NCI-H2227 (cell line): ENCODE measurements around the gene MFSD1.

Experiments
- DNase-seq: peaks from one replicate; lab custom pipeline; 2025; ENCODE audit not compliant: unreplicated experiment; lab: John Stamatoyannopoulos, UW

The MFSD1 gene, protein sequence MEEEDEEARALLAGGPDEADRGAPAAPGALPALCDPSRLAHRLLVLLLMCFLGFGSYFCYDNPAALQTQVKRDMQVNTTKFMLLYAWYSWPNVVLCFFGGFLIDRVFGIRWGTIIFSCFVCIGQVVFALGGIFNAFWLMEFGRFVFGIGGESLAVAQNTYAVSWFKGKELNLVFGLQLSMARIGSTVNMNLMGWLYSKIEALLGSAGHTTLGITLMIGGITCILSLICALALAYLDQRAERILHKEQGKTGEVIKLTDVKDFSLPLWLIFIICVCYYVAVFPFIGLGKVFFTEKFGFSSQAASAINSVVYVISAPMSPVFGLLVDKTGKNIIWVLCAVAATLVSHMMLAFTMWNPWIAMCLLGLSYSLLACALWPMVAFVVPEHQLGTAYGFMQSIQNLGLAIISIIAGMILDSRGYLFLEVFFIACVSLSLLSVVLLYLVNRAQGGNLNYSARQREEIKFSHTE

DNA sequence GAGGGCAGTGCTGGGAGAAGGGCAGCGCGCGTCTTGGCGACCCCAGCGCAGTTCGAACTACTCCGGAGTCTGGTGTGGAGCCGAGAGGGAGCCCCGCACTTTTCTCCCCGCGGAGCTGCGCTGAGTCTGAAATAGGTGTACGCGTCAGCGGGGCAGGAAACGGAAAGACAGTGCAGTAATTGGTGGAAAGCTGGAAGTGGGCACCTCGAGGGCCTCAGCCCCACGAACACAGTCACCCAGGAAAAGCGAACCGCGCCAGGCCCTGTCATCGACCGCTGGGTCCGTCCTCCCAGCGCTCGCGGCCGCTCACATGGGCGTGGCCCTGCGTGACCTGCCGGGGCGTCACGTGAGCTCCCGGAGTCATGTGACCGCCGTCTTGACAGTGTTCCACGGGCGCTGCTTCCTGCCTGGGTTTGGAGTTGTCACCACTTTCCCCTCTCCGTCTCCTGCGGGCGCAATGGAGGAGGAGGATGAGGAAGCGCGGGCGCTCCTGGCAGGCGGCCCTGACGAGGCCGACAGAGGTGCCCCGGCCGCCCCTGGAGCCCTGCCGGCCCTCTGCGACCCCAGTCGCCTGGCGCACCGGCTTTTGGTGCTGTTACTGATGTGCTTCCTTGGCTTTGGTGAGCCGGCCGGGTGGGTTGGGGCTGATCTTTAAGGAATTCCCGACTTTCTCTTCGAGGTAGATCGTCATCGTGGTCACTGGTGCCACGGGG is at the start of gene MFSD1:
MFSD1 (plus strand) TSS at position 359 of the 713 bp plus-strand sequence; CDS start at position 458, 99 bp downstream.
- DNase-seq: peak; percentile 90

DNA sequence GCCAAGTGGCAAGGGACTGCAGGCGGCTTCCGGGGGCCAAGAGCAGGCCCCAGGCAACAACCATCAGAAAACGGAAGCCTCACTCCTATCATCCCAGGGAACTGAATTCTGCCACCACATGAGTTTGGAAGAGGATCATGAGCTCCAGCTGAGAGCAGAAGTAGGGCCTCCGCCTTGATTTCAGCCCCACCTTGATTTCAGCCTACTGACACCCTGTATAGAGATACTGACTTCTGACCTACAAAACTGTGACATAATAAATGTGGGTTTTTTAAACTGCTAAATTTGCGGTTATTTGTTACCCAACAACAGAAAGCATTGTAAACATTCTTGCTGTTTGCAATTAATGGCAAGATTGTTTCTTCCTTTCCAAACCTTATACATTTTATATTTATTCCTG is 48.0 kb upstream of the MFSD1 start:
- DNase-seq: no peak

DNA sequence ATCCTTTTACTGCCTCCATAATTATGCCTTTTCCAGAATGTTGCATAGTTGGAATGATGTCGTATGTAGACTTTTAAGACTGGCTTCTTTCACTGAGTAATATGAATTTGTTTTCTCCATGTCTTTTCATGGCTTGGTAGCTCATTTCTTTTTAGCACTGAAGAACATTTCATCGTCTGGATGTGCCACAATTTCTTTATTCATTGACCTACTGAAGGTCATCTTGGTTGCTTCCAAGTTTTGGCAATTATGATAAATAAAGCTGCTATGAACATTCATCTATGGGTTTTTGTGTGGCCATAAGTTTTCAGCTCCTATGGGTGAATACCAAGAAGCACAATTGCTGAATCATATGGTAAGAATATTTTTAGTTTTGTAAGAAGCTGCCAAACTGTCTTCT is 46.4 kb upstream of the MFSD1 start:
- DNase-seq: no peak

- no peak for DNase-seq
Measured at GRCh38 chr3:158761350-158761749, 40.5 kb upstream of the MFSD1 start.

- no peak for DNase-seq
Measured at GRCh38 chr3:158762701-158763100, 39.2 kb upstream of the MFSD1 start.

- DNase-seq: no peak
Measured at GRCh38 chr3:158763421-158763820, 38.4 kb upstream of the MFSD1 start.

GRCh38 chr3:158765518-158766205 is 36.2 kb upstream of the MFSD1 start:
- DNase-seq: no peak

DNA sequence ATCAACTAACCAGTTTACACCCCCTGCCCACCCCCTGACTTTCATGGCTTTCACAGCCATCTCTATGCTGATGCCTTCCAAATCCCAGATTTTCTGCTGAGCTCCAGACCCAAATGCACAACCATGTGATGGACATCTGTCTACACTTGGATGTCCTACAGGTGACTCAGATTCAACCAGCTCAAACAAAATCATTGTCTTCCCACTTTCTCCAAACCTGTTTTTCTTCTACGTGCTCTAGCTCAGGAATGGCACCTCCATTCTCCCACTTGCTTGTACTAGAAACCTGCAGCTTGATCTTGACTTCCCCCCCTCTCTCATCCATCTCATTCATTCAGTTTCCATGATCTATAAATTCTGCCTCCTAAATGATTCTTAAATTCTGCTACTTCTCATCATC is 35.5 kb upstream of the MFSD1 start:
- DNase-seq: no peak

DNA sequence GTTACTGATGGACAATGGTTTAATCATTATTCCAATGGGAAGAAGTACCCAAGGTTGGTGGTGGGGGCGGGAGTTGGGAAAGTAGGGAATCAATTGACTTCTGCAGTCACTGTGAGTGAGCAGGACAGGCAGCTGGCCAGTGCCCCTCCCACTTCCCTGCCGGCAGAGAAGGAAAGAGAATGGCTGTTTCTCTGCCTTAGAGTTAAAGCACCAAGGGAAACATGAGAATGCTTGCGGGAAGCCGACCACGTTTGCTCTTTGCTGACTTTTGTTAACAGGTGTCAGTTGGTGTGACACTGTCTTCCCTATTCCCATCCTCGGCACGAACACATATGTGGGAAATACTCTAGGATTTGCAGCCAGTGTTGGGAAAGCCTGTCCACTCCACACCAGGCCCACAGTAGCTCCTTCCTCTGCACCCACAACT is 33.5 kb upstream of the MFSD1 start:
- DNase-seq: no peak

DNA sequence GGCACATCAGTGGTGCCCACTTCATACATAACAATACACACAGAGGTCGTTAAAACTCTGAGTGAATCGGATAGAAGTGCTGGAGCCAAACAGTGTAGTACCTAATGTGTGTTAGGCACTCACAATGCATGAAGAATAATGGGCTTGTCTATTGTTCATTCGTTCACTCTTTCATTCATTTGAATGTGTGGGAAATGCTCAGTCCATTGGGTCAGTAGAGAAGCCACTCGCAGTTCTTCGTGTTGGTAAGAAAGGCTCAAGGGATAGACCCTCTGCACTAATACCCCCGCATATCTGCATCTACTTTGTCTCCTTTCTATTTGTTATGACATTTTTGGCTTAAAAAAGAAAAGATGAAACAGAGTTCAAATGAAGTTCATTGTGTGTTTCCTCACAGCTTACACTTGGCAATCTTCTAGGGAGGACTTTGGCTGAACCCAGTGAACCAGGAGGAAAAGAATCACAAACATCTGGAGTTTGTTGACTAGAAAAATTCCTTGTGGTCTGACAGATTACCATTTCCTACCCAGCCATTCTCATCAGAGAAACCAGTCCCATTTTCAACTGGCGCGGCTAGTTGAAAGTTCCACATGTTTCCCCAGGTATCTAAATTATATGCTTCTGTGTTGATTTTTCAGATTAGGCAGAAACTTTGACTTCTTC is 32.8 kb upstream of the MFSD1 start:
- no peak for DNase-seq

GRCh38 chr3:158769549-158769948 is 32.3 kb upstream of the MFSD1 start:
- DNase-seq: no peak

DNA sequence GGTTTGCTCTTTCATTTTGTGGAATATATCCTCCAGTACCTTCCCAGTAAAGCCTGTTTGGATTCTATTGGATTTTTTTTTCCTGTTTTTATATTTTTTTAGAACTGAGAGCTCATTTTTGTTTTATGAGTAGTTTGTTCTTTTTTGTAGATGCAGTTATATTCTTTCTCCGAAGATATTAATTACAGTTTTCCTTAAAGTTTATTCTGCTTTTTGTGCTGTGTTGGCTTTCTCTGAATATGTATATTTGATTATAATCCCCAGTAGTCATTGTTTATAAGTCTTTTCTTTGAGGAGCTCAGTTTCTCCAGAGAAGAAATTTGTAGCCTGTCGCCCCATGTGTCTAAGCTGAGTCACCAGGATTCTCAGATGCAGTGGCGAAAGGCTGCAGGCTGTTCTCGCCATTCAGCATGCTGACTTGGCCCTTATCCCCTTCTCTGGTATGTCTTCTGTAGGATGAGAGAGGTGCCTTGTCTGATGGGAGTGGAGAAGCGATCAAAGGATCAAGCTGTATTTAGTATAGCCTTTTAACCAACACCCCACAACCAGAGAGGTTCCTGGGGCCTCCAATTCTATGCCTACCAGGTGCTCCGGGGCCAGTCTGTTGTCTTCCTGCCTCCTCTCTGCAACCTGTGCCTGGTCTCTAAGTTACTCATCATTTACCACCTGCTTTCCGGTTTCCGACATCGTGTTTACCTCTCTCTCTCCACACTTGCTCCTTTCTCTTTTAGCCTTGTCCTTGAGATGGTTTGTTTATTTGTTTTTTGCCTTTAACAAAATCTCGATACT is 31.7 kb upstream of the MFSD1 start:
- DNase-seq: no peak

DNA sequence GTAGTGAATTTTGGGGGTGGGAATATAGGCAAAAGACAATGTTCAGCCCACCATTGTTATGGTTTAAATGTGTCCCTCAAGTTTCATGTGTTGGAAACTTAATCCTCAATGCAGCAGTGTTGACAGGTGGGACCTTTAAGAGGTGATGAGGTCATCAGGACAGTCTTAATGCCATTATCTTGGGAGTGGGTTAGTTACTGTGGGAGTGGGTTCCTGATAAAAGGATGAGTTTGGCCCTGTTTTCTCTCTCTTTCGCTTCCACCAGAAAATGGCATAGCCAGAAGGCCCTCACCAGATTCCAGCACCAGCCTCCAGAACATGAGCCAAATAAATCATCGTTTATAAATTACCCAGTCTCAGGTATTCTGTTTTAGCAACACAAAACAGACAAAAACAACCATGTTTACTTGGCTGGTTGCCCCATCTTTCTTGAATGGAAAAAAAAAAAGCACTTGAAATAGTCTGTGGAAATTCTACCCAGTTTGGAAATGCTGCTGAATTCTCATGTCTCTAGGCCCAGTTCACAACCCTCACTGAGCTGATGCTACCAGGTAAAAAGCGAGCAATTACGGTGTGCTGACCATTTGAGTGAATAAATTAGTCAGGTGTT is 31.0 kb upstream of the MFSD1 start:
- no peak for DNase-seq

- no peak for DNase-seq
Measured at GRCh38 chr3:158771577-158771976, 30.3 kb upstream of the MFSD1 start.

- DNase-seq: no peak
Measured at GRCh38 chr3:158771982-158772381, 29.9 kb upstream of the MFSD1 start.

DNA sequence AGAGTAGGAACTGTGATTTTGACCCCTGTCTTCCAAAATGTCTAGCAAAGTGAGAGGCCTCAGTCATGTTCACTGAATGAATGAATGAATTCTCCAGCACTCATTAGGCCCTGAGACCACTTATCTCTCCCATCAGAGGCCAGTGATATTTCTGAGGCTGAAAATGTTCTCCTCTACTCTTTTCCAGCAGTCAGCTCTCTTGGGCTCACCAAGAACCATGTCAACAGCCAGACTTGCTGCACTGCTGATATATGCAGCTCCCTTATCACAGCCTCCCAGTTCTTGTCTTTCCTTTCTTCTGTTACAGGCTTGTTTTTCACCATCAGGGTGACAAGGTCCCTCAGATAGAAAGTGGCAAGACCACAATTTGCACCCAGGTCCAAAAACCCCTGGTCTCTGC is 28.7 kb upstream of the MFSD1 start:
- DNase-seq: no peak

GRCh38 chr3:158773845-158774830 is 27.7 kb upstream of the MFSD1 start:
- no peak for DNase-seq

GRCh38 chr3:158774965-158775364 is 26.9 kb upstream of the MFSD1 start:
- DNase-seq: no peak
